Subcutaneous preadipocyte (primary cell): ENCODE data around the gene ZNF26. TPM values are rescaled to one million over a fixed set of nuclear protein-coding genes. Genes with fewer than 3 reads are reported as not detected.

ENCODE experiments used
- small RNA-seq: library from RNA; depleted of rRNA; stranded (forward); fragments of <200 nt; gene quantifications from one replicate; pipeline ENCODE3, GENCODE V24; 2012
- total RNA-seq: library from RNA; depleted of rRNA; stranded (reverse); fragments of >200 nt; gene quantifications from 2 replicates; pipeline ENCODE4 v1.2.3, GENCODE V29; 2012

ZNF26 gene, protein sequence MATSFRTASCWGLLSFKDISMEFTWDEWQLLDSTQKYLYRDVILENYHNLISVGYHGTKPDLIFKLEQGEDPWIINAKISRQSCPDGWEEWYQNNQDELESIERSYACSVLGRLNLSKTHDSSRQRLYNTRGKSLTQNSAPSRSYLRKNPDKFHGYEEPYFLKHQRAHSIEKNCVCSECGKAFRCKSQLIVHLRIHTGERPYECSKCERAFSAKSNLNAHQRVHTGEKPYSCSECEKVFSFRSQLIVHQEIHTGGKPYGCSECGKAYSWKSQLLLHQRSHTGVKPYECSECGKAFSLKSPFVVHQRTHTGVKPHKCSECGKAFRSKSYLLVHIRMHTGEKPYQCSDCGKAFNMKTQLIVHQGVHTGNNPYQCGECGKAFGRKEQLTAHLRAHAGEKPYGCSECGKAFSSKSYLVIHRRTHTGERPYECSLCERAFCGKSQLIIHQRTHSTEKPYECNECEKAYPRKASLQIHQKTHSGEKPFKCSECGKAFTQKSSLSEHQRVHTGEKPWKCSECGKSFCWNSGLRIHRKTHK
- 16.8 and 22.8 TPM in 2 replicates for total RNA-seq

DNA sequence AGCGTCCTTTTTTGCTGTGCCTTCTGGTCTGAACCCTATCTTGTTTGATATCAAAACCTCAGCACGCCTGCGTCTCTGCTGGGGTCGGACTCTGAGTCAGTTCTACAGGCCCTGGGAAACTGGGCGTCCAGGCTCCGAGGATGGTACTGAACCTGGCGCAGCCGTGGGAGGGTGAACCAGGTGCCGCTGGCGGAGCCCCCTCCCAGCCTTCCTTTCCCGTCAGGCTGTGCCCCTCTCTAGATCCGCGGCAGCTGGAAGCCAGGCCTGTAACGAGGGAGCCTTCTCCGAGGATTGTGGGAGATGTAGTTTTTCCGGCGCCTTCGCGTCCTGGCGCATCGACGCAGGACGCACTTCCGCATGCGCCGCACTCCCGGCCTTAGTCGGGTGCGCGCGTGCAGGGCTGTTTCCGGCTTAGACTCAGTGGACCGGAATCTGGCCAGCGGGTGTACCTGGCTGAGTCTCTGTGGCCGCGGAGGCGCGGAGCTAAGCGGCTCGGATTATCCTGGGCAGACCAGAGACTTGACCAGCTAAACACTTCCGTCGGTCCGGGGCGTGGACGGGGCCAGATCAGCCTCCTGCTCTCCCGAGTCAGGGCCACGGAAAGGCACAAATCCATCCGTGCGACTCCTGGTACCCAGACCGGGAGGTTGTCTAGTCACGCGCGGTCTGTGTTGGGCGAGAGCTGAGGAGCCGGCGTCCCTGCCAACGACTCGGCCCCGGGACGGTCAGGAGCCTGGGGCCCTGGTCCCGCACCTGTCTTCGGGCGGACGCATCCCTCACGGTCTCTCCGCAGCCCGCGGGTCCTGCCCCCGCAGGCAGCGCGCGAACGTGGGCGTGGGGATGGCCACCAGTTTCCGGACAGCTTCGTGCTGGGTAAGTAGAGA lies at the start of gene ZNF26:
TSS of gene ZNF26 (plus strand) at position 367 of the 884 bp plus-strand sequence. CDS start at position 841, 474 bp downstream.

DNA sequence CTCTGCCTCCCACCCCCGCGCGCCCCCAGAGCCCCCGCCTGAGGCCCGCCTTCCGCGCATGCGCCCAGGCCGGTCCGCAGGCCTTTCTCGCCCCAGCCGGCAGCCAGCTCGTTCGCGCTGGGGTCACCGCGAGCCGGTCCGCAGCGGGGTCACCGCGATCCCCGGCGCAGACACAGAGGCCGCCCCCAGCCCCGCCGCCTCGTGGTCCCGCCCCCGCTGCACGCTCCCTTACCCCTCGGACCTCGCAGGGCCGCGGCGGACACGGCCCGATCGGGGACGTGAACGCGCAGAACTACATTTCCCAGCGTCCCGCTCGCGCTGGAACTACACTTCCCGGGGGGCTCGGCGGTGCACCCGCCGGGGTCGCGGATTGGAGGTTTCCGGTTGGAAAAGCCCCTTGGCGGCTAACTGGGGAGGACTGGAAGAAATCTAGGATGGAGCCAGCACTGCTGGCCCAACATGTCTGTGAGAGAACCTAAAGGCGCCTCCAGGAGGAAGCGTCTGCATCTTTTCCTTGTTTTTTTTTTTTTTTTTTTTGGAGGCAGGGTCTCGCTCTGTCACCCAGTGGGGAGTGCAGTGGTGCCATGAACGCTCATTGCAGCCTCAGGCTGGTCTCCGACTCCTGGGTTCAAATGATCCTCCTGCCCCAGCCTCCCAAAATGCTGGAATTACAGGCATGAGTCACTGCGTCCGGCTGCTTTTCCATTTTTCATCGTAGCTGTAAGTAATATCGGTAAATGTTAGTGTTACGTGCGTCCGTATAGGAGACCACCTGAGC lies 30.0 kb upstream of the ZNF26 start, which contains the start of gene ZNF605:
TSS of gene ZNF605 (minus strand) at position 296 of the 778 bp plus-strand sequence. CDS start 10,671 bp downstream, outside the sequence.

DNA sequence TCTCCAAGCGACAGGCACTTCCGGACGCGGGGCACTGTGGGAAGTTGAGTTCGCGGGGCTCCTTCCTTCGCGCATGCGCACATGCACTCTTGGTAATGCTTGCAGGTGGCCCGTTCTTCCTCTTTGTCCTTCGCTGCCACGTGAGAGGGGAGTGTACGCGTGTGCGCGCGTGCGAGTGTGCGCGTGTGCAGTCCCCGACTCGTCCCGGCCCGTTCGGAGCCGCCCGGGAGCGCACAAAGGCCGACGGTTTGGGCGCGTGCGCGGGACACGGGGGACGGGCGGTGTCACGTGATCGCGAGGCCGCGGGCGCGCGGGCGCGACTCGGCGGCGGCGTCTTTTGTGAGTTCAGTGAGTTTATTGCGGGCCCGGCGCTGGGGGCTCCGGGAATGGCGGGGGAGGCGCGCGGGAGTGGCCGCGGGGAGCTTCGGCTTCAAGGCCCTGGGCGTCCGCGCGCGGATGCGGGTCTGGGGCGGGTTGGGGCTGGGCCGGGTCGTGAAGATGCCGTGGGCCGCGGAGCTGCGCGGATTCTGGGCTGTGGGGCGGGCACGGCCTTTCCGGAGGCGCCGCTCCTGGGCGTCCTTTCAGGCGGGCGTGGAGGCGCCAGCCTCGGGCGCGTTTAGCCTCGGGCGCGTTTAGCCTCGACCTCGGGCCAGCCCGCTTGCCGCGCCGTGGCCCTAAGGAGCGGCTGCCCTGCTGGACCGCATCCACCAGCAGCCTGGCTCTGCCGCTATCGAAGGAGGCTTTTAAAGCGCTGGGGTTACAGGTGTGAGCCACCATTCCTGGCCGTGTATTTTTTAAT lies 51.2 kb downstream of the ZNF26 start, which contains the start of gene ZNF84:
TSS of gene ZNF84 (plus strand) at position 303 of the 799 bp plus-strand sequence. CDS start 3,959 bp downstream, outside the sequence.

Small RNAs within 50 kb of the gene (small RNA-seq; reads per million reads assigned to genes)
- not detected for gene RNU4ATAC12P

Other genes with a start within 250 kb of the ZNF26 start
- gene ANKLE2, start 224.5 kb upstream of the ZNF26 start, total RNA-seq, result 64.3 and 82.3 TPM in 2 replicates
- gene GOLGA3, start 157.5 kb upstream of the ZNF26 start, total RNA-seq, result 67.2 and 110 TPM in 2 replicates
- 37.5 and 38.5 TPM in 2 replicates for gene CHFR, start 98.8 kb upstream of the ZNF26 start, total RNA-seq
- gene ZNF605, start 30.1 kb upstream of the ZNF26 start, total RNA-seq, result 11.0 and 11.1 TPM in 2 replicates
- 16.2 and 17.8 TPM in 2 replicates for gene ZNF84, start 51.1 kb downstream of the ZNF26 start, total RNA-seq
- 11.0 and 16.4 TPM in 2 replicates for gene ZNF140, start 94.6 kb downstream of the ZNF26 start, total RNA-seq
- 1.1 and 1.4 TPM in 2 replicates for gene ZNF891, start 143.9 kb downstream of the ZNF26 start, total RNA-seq
- gene ZNF10, start 144.3 kb downstream of the ZNF26 start, total RNA-seq, result 2.9 and 3.5 TPM in 2 replicates
- gene ZNF268, start 195.1 kb downstream of the ZNF26 start, total RNA-seq, result 19.1 and 20.9 TPM in 2 replicates
- not detected in 2 replicates for gene ANHX, start 249.5 kb downstream of the ZNF26 start, total RNA-seq